Measurements from ENCODE around the gene CCDC38. TPM values are rescaled to one million over a fixed set of nuclear protein-coding genes. Genes with fewer than 3 reads are reported as not detected.

Gene CCDC38
- total and polyA plus RNA-seq, 9 donors, result 0.22 to 0.37 (median 0.25) TPM; not detected in 6

DNA sequence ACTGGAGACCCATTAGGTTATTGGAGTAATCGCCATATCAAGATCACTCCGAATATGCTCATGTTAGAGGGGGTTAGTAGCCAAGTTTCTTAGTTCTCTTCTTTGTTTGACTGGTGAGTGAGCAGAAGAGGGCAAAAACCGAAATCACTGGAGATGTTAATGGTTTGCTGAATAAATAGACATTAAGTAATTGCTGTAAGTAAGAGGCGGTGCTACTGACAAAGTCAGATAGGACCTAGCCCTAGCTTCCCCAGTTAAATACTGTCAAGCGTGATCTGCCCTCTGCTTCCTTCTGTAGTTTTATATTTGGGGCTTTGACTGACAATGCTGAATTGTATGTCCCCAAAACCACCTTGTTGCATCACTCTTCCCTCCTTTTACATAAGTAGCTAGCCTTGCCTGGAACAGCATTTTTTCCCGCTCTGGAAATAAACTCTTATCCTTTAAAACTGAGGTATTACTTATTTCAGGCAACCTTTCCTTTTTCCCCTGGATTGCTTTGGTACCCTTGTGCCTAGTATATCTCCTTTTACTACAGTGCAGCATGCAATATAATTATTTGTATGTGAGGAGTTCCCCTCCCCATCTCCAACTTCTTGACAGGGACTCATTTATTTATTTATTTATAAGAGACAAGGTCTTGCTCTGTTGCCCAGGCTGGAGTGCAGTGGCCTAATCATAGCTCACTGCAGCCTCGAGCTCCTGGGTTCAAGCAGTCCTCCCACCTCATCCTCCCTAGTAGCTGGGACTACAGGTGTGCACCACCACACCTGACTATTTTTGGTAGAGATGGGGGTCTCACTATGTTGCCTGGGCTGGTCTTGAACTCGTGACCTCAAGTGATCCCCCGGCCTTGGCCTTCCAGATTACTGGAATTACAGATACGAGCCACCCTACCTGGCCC lies 82.2 kb downstream of the CCDC38 start:
- Histone ChIP-seq H3K9me3 (no peaks in the 10 kb centered on the region), H3K4me1 (ENCODE audit: insufficient read depth) (peaks cover 10% of the 10 kb centered on the region), H3K27ac (no peak overlapping the region), H3K36me3 (no peaks in the 10 kb centered on the region), H3K4me3 (peak overlapping the region; percentile 85), H3K27me3 (no peaks in the 10 kb centered on the region)
- DNase-seq, result no peak
- TF ChIP-seq, protein P1, sequence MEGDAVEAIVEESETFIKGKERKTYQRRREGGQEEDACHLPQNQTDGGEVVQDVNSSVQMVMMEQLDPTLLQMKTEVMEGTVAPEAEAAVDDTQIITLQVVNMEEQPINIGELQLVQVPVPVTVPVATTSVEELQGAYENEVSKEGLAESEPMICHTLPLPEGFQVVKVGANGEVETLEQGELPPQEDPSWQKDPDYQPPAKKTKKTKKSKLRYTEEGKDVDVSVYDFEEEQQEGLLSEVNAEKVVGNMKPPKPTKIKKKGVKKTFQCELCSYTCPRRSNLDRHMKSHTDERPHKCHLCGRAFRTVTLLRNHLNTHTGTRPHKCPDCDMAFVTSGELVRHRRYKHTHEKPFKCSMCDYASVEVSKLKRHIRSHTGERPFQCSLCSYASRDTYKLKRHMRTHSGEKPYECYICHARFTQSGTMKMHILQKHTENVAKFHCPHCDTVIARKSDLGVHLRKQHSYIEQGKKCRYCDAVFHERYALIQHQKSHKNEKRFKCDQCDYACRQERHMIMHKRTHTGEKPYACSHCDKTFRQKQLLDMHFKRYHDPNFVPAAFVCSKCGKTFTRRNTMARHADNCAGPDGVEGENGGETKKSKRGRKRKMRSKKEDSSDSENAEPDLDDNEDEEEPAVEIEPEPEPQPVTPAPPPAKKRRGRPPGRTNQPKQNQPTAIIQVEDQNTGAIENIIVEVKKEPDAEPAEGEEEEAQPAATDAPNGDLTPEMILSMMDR (IDR thresholded peaks at IDR 0.05), result no peak
- TF ChIP-seq POLR2A (IDR thresholded peaks at IDR 0.05) (no peak), EP300 (IDR thresholded peaks at IDR 0.05) (no peak)
- intact Hi-C loops (cut with DNase I), result no loop called here
- WGBS, 3 donors, result 61 to 66% (median 66%) methylated on average over 10 of the region's 10 CpGs

DNA sequence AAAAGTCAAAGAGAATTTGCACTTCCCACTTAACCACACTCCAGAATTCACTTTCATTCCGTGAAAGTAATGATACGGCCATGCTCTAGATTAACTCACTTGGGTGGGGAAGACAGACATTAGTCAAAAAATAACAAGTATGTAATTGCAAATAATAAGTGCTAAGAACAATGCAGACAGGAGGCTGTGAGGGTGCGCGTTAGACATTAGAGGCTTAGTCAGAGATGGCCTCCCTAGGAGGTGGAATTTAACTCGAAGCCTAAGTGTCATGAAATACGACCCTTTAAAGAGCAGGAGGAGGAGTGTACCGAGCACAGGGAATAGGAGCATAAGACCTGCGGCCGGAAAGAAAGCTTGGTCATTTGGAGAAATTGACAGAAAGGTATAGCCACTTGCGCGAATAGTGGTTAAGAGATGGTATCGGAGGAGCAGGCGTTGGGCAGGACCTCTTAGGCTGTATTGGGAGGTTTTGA lies 83.0 kb downstream of the CCDC38 start:
- TF ChIP-seq, protein P1 (IDR thresholded peaks at IDR 0.05), result no peak
- TF ChIP-seq EP300 (IDR thresholded peaks at IDR 0.05), result no peak
- TF ChIP-seq POLR2A (IDR thresholded peaks at IDR 0.05), result no peak
- 0 to 1% (median 0%) methylated on average over 13 of the region's 13 CpGs for WGBS, 3 donors
- Histone ChIP-seq H3K36me3 (no peaks in the 10 kb centered on the region), H3K4me1 (ENCODE audit: insufficient read depth) (peaks cover 10% of the 10 kb centered on the region), H3K27ac (no peak overlapping the region), H3K9me3 (no peaks in the 10 kb centered on the region), H3K4me3 (peak overlapping the region; percentile 85), H3K27me3 (no peaks in the 10 kb centered on the region)
- intact Hi-C loops (cut with DNase I), result no loop called here
- DNase-seq, result no peak

DNA sequence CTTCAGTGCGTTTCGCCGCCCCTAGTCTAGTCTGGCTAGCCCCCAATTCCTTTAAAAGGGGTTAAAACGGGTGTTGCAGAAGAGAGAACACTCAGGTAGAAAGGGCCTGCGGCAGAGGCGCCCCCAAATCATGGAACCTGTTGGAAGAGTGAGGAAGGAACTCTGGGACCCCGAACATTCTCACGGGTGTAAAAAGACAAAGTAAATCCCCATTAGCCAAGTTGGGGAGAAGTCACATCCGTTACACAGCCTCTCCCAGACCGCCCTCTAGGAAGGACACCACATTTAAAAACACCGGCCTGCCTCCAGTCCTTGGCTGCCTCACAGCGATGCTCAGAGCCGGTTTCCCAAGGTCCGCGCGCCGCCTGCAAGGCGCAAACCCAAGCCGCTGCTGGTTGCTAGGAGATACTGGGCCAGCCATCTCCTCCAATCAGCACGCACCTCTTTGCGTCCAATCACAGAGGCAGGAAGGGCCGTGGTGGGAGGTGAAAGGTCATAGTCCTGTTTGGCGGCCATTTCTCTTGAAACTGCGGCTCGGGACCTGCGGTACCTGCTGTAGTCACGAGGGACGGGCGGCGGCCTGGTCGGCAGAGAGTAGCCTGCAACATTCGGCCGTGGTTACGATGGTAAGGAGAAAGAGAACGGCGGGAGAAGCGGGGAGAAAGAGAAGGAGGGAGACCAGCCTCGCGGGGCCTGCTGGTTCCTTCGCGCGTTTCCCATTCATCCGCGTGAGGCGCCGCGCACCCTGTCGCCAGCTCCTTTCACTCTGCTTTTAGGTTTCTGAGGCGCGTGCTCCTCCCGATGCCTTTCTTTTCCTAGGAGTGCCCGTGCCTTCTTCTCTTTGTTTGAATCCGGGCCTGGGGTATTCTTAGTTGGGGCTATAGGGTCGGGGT lies 83.7 kb downstream of the CCDC38 start, which contains the start of gene SNRPF:
SNRPF (plus strand) TSS at position 502 of the 893 bp plus-strand sequence; CDS start at position 624, 122 bp downstream.
- TF ChIP-seq POLR2A (IDR thresholded peaks at IDR 0.05) (peak; percentile 36), EP300 (IDR thresholded peaks at IDR 0.05) (no peak)
- TF ChIP-seq, protein P1 (IDR thresholded peaks at IDR 0.05), result peak in 1 of 3 donors; percentile 40
- H3K9me3 ChIP-seq, result no peaks in the 10 kb centered on the region
- peak within 1 kb of the TSS; percentile 85 for H3K4me3 ChIP-seq
- DNase-seq, result peak; percentile 94 to 97 (median 96)
- H3K36me3 ChIP-seq, result no peaks in the 10 kb centered on the region
- peaks cover 10% of the 10 kb centered on the region for H3K4me1 ChIP-seq (ENCODE audit: insufficient read depth)
- H3K27ac ChIP-seq, result peak within 1 kb of the TSS in 1 of 2 donors; percentile 57
- no peaks in the 10 kb centered on the region for H3K27me3 ChIP-seq
- intact Hi-C loops (cut with DNase I), result no loop called here
- 0 to 1% (median 1%) methylated on average over 54 of the region's 54 CpGs for WGBS, 3 donors

DNA sequence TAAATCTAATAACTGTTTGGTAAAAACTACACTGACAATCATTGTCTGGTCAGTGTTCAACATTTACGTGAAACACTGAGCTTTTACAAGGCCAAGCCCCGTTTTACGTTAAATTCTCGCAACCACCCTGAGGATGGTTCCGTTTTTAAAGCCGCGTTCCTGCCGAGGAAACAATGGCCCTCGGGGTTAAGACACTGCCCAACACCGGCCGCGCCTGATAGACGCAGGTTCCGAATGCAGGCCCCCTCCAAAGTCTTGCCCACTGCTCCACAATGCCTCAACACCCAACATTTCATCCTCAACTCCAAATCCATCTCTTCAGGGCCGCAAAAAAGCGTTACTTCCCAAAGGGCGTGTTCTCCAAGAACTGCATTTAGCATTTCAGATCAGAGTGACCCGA lies 84.6 kb downstream of the CCDC38 start:
- peaks cover 10% of the 10 kb centered on the region for H3K4me1 ChIP-seq (ENCODE audit: insufficient read depth)
- H3K27ac ChIP-seq, result no peak overlapping the region
- 63 to 68% (median 64%) methylated on average over 18 of the region's 18 CpGs for WGBS, 3 donors
- DNase-seq, result peak in 1 of 5 donors; percentile 28
- H3K4me3 ChIP-seq, result peak overlapping the region; percentile 85
- no peaks in the 10 kb centered on the region for H3K27me3 ChIP-seq
- intact Hi-C loops (cut with DNase I), result no loop called here
- TF ChIP-seq EP300 (IDR thresholded peaks at IDR 0.05), result no peak
- no peaks in the 10 kb centered on the region for H3K9me3 ChIP-seq
- no peaks in the 10 kb centered on the region for H3K36me3 ChIP-seq

All from ovary (tissue), 9 donors.